GM19239 (cell line): Measurements from ENCODE around the gene HIVEP3.

Experiments
- DNase-seq: peaks from one replicate; pipeline ENCODE4 v3.0.0; 2011; ENCODE audit warnings: low spot score; ENCODE audit not compliant: insufficient read length
- FAIRE-seq: peaks from 2 replicates; lab custom pipeline; 2011; peaks lifted over from hg19 to GRCh38; lab: Jason Lieb, UNC

Gene HIVEP3

GRCh38 chr1:41722184-41722583, 196.5 kb downstream of the HIVEP3 start:
- FAIRE-seq: no peak
- no peak for DNase-seq

GRCh38 chr1:41720861-41721410, 197.8 kb downstream of the HIVEP3 start:
- DNase-seq: no peak
- peak; percentile 93 for FAIRE-seq

DNA sequence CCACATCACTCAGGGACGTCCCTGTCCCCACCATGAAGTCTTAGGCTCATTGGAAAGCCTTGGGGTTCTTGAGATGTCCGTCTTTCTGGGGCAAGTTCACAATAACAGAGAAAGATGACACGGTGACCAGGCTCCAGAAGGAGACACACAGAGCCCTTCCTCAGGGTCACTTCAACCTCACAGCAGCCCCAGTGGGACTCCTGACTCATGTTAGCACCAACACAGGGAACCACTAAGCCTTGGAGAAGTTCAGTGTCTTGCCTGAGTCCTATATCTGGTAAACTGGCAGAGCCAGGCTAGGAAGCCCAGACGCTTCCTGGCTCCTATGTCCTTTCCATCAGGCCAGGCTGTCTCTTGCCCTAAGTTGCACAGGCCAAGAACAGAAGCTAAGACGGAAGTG, 199.1 kb downstream of the HIVEP3 start:
- no peak for DNase-seq
- FAIRE-seq: no peak

GRCh38 chr1:41719128-41719527, 199.6 kb downstream of the HIVEP3 start:
- DNase-seq (no peak), FAIRE-seq (peak; percentile 92)

DNA sequence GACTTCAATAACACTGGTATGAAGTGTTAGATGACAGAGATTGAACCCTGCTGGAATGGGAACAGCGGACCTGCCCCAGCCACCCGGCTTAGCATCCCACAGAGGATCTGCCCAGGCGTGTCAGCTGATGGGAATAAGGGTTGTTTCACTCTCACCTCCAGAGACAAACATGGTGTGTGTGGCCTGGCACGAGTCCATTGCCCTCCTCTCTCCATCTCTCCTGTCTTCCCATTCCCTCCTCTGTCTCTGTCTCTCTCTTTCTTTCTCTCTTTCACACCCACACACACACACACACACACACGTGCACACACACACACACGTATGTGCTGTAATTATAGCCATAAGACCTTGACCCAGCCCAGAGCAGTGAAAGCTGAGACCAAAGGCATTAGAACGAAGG, 200.2 kb downstream of the HIVEP3 start:
- FAIRE-seq: no peak
- DNase-seq: no peak

DNA sequence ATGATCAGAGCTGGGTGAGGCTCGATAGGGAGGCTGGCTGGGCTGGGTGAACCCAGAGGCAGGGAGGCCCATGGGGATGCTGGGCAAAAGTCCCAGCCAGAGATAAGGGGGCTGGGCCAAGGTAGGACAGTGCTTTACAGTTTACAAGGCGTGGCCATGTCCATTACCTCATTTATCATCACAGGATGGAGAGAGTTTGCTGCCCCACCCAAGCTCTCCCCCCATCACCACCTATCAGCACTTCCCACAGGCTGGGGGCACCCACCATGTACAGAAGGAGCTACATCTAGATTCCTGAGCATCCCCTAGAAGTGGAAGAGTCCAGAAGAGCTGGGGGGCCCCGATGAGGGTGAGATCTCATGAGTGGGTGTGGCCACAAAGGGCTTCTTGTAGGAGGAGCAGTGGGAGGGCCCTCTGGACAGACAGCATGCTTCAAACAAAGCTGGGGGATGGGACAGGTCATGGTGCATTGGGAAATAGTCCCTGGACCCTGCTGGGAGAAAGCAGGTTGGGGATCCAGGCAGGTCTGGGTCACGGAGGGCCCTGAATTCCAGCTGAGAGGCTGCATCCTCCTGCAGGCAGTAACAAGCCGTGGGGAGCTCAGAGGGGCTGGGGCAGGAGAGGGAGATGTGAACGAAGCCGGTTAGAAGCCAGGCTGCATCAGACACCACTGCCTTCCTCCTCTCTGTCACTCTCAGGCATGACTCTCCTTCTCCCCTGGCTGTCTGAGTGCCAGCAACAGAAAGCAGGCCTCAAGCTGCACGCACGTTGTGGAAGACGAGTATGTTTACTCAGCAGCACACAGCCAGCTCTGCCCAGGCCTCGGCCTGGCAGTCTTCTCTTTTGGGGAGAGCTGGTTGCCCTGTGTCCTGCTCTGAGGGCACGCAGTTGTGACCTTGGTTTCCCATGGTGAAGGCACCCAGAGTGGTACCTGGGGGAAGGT, 202.3 kb downstream of the HIVEP3 start:
- FAIRE-seq (no peak), DNase-seq (no peak)

DNA sequence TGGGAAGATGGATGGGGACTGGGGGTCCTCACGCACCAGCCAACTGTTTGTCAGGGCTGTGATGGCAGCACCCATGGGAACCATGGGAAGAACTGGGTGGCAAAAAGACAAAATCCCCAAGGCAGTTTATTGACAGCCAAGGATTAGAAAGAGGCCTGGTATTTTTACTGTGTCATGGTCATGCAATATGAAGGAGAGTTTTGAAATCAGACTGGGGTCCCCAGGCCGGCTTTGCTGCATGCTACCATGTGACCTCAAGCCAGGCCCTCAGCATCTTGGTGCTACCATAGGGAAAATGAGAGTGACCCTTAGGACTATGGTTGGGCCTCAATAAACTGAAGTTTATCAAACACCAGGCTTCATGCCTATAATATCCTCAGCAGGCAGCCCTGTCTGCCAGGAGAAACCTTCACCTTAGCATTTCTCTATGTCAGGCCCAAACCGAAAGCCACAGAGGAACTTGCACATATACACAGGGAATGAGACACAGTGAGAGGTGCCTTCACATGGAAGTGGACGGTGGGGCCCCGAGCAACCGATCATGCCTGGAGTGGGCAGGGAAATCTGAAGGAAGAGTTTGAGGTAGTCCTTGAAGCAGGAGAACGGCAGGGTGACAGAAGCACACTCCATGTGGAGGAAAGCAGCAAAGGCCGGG, 203.2 kb downstream of the HIVEP3 start:
- FAIRE-seq: no peak
- no peak for DNase-seq

DNA sequence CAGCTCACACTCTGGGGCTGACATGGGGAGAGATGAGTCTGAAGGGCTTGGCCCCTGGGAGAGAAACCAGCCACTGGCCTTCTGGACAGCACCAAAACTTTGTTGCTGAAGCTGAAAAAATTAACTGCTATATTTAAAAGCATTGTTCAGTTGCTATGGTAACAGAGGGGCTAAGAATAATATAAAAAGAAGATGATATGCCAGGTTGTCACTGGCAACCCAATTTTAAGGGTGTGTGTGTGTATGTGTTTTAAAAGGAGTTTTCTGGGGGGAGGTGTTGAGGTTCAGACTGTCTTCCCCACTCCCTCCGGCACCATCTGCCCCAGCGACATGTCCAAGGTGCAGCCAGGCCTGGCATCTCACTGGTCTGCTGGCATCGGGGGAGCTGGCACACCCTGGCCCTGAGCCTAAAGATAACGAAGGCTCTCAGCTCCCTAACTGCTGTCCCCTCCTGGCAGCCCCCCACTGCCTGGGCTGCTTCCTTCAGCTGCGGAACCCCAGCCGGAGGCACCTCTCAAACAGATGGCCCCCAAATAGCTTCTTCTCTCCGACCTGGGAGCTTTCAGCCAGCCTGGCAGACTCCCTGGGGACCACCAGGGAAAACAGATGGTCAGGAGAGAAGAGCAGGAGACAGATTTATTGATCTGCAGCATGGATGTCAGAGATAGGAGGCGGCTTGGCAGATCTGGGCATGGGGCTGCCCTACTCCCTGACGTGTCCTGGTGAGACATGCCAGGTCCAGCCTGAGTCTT, 203.9 kb downstream of the HIVEP3 start:
- no peak for DNase-seq
- FAIRE-seq: no peak

- FAIRE-seq (no peak), DNase-seq (no peak)
Observed at GRCh38 chr1:41713557-41714327, 205.0 kb downstream of the HIVEP3 start.

DNA sequence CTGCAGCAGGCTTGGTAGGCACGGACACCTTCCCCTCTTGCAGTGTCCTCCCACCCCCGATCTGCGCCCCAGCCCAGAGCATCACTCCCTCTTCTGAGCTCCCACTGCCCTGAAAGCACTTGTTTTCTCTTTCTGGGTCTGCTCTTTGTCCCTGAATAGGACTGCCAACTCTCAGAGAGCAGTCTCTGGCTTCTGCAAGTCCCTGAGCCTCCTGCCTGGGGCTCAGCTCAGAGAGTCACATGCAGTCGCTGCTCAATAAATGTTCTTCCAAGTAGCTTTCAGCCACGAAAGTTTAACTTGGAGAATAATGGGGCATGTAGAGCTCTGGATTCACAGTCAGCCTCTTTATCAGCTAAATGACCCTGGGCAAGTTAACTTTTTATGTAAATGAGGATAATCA, 205.6 kb downstream of the HIVEP3 start:
- no peak for DNase-seq
- no peak for FAIRE-seq

DNA sequence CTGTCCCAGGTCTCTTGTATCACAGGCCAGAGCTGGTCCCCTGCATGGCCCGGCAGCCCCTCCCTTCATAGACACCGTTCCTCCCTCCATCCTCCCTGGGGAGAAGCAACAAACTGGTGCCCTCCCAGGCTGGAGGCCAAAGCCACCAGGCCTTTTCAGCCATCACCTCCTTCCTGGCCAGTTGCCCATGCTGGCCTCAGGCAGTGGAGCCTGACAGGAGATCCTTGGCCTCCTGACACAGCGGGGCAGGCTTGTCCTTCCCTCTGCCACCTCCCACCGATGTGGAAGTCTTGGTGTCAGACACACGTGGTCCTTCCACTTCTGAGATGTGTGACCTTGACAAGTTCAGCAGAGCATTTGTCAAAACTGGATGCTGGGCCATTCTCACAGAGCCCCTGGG, 206.0 kb downstream of the HIVEP3 start:
- no peak for DNase-seq
- no peak for FAIRE-seq

DNA sequence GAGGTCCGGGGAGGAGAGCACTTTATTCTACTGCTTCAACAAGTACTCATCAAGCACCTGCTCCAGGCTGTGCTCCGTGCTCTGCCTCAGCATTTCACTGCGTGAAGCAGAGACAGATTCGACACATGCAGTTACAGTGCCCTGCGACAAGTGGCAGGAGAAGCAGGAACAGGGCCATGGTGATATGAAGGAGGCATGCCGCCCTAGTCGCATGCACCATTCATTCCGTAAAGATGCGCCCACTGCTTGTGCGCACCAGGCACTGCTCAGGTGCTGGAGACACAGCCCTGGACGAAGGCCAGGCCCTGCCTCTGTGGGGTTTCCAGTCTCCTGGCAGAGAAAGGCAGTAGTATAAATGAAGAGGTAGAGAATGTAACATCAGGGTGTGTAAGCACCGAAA, 206.6 kb downstream of the HIVEP3 start:
- DNase-seq (no peak), FAIRE-seq (no peak)

DNA sequence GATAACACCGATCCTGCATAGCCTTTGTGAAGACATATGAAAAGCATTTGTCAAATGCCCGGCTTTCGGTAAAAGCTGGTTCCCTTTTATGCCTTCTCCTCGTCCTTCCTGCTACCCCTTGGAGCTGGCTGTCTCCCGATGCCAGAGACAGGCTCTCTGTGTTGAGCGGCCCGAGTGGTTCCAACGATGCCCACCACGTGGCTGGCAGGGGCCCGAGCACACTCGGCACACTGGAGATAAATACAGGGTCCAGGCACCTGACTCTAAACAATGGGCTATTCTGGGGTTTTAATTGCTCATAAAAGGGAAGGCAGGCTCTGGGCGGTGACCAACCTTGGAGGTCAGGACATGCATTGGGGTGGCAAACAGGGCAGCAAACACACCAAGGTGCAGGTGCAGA, 207.1 kb downstream of the HIVEP3 start:
- DNase-seq (no peak), FAIRE-seq (no peak)

DNA sequence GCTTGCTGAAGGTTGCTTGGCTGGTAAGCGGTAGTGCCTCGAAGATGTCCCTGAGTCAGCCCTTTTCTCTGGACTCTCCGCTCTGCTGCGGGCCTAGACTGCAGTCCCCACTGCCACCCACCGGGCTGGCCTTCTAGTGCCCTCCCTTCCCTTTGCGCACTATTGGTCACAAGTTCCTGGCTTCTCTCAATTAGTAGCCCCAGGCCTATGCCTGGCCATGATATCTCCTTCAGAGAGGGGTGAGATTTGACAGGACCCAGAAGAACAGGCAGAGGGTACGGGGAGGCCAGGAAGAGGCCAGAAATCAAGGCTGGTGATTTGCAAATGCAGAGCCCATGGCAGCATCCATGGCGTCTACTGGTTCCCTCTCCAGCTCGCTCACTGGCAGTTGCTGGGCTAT, 207.7 kb downstream of the HIVEP3 start:
- DNase-seq (no peak), FAIRE-seq (no peak)

- no peak for DNase-seq
- FAIRE-seq: no peak
Observed at GRCh38 chr1:41709873-41710272, 208.8 kb downstream of the HIVEP3 start.

- no peak for DNase-seq
- FAIRE-seq: no peak
Observed at GRCh38 chr1:41709331-41709730, 209.4 kb downstream of the HIVEP3 start.

DNA sequence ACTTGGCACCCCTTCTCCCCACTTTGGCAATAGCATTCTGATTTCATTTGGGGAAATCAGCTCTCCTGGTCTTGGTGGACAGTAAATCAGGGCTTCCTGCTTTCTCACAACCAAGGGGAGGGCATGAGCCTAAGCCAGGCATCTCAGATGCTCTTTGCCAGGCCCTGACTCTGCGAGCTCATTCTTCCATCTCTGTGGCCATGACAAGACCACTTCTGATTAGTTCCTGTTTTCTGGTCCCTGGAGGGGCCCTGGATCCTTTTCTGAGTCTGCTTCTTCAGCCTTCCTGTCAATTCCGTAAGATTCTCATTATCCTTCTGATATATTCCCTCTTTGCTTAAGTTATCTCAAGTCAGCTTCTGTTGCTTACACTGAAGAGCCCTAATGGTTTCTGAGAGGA, 210.4 kb downstream of the HIVEP3 start:
- no peak for FAIRE-seq
- DNase-seq: no peak

GRCh38 chr1:41707793-41708192, 210.9 kb downstream of the HIVEP3 start:
- FAIRE-seq (no peak), DNase-seq (no peak)

DNA sequence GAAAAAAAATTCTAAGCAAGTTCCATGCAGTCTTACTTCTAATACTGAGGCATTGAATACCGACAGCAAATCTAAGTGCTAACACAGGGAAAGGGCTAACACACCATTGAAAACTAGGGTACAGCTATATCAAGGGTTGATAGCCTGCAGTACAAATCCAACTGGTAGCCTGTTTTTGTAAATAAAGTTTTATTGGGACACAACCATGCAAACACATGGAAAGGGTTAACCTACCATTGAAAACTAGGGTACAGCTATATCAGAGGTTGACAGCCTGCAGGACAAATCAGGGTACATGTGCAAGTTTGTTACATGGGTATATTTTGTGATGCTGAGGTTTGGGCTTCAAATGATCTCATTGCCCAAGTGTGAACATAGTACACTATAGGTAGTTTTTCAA, 212.9 kb downstream of the HIVEP3 start:
- DNase-seq (no peak), FAIRE-seq (no peak)

DNA sequence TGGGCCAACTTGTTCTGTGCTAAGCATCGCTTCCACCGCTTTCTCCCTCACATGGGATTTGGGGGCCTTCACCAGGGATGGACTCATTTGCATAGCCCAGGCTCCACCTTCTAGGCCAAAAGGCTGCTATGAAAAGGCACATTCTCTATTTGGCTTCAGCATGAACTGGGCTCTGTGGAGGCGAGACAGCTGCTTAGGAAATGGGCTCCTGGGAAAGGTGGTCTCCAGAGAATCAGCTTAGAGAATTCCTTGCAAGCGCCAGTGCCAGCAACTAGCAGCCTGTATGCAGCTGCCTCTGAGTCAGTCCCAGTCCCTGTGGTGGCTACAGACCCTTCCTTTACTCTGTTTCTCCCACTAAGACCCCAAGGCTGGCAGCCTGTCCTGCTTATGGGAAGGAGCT, 214.5 kb downstream of the HIVEP3 start:
- FAIRE-seq (no peak), DNase-seq (no peak)
